ENCODE results near the gene WASF3.

- TF ChIP-seq CTCF (IDR thresholded peaks at IDR 0.05; ENCODE audit: low read depth, low read length) (no peak), EZH2phosphoT487 (IDR thresholded peaks at IDR 0.05; ENCODE audit: low read depth) (no peak)
Observed at GRCh38 chr13:26531742-26532141, 25.7 kb upstream of the WASF3 start.
